ENCODE data around the gene RNF144B.
"Not testable (repeated sequence)": the region's sequence is repeated elsewhere in the genome, so short reads cannot be mapped to it uniquely, and the experiment has no call there.

Gene RNF144B

DNA sequence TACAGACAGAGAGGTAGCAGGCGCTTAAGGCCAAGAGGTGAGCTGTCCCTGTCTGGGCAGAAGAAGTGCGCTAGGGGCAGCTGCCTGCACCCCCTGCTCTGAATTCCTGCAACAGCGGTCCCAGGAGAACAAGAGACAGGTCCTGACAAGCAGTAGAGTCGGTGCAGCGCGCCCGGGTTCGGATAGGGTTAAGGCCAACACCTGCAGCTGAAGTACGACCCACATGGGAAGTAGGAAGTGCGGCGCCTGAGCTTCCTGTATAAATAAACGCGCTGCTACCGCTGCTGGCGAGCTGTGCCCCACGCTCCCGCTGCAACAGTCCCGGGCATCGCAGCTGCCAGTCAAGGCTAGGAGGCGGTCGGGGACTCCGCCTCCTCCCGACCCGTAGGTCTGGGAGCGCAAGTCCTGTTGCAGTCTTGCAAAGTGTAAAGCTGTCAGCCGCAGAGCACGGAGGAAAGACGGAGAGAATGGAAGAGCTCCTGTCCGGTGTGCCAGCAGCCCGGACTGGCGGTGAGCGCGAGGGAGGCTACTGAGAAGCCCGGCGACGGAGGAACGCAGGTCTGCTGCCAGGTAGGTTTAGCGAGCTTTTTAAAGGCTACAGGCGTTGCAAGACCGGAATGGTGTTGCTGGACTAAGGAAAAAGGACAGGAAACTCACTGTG lies at the start of gene RNF144B:
Gene RNF144B, plus strand, starts transcription at position 290 of the 661 bp plus-strand sequence. CDS start 12,185 bp downstream, outside the sequence.
- DNase-seq (ENCODE audit: low read depth), result peak; percentile 60

GRCh38 chr6:18339599-18339998 lies 47.6 kb upstream of the RNF144B start:
- no peak for DNase-seq (ENCODE audit: low read depth)

GRCh38 chr6:18340781-18341551 lies 46.2 kb upstream of the RNF144B start:
- DNase-seq (ENCODE audit: low read depth), result no peak

DNA sequence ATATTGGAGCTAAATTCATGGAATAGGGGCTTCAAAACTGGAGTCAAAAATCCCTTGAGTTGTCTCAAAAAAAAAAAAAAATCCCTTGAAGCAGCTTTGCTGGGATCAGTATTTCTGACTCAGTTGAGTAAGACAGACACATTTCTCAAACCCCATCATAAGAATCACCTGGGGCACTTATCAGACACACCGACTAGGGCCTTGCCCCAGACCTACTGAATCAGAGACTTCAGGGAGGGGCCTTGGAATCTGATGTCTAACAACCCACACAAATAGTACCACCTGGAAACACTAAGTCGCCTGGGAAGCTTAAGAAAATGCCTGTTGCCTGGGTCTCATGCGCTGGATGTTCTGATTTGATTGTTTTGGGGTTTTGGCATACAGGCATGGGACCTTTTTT lies 44.9 kb upstream of the RNF144B start:
- DNase-seq (ENCODE audit: low read depth), result no peak

- no peak for DNase-seq (ENCODE audit: low read depth)
Measured at GRCh38 chr6:18343741-18344140, 43.4 kb upstream of the RNF144B start.

DNA sequence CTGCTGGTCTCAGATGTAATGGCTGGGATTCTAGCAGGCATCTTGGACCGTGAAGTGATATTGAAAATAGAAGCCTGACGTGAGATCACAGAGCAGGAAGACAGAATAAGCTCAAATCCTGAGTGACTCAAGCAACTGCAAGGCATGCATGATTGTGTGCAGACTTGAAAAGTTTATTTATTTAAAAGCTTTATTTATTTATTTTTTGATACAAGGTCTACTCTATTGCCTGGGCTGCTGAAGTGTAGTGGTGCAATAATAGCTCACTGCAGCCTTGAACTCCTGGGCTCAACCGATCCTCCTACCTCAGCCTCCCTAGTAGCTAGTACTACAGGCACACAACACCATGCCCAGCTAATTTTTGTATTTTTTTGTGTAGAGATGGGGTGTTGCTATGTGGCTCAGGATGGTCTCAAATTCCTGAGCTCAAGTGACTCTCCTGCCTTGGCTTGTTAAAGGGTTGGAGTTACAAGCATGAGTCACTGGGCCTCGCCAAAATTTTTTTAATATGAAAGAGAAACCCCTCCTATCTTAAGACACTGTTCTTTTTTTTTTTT lies 40.1 kb upstream of the RNF144B start:
- DNase-seq (ENCODE audit: low read depth), result no peak

DNA sequence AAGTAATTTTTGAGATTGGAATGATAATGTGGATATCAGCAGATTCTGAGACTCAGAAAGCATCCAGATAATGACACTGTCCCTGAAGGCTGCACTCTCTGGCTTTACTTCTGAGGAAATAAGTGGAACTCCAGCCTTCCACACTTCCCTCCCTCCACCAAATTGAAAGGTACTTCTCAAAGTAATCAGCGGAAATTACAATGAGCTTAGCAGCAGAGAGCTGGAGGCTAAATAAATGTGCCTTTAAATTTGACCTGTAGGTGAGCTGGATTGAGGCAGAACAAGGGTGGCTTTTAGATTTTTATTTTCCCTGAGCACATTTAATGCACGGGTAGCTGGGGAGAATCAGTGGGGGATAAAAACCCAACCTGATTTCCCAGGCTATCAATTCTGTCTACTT lies 39.3 kb upstream of the RNF144B start:
- no peak for DNase-seq (ENCODE audit: low read depth)

DNA sequence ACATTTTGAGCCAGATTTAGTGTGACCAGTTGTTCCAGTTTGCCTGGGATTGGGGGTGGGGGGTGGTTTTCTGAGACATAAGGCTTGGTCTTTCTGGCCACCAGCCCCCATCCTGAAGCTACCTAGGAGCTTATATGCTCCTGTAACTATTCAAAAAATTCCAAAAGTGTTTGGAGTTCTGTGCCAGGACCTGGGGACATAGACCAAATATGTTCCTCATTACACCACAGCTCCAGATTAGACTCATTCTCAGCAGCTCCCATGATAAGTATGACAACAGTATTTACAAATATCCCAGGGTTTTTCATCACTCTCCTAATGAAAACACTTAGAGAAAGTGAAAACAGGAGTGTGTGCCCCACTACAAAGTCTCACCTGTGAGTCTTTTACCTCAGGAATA lies 37.8 kb upstream of the RNF144B start:
- no peak for DNase-seq (ENCODE audit: low read depth)

DNA sequence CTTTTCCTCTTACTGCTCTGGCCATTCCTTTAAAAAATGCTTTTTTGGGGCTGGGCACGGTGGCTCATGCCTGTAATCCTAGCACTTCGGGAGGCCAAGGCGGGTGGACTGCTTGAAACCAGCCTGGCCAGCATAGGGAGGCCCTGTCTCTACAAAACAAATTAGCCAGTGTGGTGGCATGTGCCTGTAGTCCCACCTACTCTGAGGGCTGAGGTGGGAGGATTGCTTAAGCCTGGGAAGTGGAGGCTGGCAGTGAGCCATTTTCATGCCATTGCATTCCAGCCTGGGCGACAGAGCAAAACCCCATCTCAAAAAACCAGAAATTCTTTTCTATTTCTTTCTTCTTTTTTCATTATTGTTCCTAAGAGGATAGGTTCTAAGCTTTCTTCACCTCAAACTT lies 36.9 kb upstream of the RNF144B start:
- no peak for DNase-seq (ENCODE audit: low read depth)

GRCh38 chr6:18350712-18351111 lies 36.4 kb upstream of the RNF144B start:
- no peak for DNase-seq (ENCODE audit: low read depth)

- no peak for DNase-seq (ENCODE audit: low read depth)
Measured at GRCh38 chr6:18352001-18352400, 35.1 kb upstream of the RNF144B start.

DNA sequence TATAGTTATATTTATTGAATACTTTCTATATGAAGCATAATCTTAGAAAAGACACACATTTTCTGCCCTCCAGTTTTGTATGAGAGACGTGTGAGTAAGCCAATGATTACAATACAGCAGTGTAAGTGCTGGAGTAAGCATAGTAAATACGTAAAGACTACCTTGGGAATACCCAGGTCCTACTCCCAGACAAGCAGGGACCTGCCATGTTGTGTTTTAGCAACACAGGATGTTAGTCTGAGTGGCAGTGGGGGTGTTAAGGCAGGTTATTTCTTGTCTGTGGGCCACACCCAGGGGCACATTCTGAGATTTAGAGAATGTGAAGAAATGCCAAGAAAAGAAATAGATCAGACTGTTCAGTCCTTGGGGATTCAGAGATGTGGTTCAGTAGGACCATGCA lies 34.3 kb upstream of the RNF144B start:
- no peak for DNase-seq (ENCODE audit: low read depth)

DNA sequence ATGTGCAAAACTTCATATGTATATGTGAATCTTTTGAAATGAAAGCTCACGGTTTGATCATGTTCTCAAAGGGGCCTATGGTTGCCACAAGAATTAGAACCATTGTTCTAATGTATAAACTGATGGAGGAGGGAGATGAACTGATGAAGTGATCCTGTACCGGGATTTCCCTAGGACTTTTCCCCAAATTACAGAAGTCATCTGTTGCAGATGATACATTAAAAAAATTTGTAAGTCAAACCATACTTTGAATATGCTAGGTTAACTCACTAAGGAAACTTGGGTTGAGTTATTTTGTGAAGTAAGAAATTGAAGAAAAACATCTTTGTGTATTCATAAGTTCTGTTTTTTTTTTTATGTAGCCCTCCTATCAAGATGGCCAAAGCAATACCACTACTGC lies 33.9 kb upstream of the RNF144B start:
- no peak for DNase-seq (ENCODE audit: low read depth)

DNA sequence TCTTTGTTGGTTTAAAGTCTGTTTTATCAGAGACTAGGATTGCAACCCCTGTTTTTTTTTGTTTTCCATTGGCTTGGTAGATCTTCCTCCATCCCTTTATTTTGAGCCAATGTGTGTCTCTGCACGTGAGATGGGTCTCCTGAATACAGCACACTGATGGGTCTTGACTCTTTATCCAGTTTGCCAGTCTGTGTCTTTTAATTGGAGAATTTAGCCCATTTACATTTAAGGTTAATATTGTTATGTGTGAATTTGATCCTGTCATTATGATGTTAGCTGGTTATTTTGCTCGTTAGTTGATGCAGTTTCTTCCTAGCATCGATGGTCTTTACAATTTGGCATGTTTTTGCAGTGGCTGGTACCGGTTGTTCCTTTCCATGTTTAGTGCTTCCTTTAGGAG lies 29.6 kb upstream of the RNF144B start:
- DNase-seq (ENCODE audit: low read depth), result not testable (repeated sequence)

GRCh38 chr6:18359237-18359885 lies 27.8 kb upstream of the RNF144B start:
- DNase-seq (ENCODE audit: low read depth), result no peak

DNA sequence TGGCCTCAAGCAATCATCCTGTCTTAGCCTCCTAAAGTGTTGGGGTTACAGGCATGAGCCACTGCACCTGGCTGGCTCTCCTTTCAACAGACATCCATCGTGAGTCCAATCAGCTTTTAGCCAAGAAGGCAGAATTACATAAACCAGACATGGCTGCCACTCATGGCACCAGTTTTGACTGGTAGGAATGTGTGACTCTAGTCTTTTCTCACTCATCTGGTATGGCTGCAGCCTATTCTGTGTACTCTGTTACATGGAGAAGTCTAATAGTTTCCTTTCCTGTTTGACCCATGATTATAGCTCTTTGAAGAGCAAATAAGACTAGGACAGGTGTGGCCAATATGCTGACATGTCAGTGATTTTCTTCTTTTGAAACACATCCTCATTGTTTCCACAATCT lies 27.0 kb upstream of the RNF144B start:
- DNase-seq (ENCODE audit: low read depth), result no peak

- DNase-seq (ENCODE audit: low read depth), result no peak
Measured at GRCh38 chr6:18362058-18362561, 25.0 kb upstream of the RNF144B start.

DNA sequence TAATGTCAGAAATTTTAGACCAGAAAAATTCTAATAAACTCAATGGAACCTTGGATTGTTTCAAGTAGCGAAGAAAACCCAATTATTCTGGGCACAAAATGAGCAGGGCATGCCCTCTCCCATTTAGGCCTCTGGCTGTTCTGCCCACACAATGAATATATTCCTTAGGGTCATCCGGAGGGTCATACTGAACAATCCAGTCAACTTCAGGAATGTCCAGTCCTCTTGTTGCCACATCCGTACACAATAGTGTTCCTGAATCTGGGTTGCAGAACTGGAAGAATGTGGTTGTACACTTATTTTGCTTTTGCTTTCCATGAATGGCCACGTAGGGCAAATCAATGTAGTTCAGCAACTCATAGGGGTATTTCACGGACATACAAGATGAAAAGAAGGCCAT lies 23.4 kb upstream of the RNF144B start:
- no peak for DNase-seq (ENCODE audit: low read depth)

DNA sequence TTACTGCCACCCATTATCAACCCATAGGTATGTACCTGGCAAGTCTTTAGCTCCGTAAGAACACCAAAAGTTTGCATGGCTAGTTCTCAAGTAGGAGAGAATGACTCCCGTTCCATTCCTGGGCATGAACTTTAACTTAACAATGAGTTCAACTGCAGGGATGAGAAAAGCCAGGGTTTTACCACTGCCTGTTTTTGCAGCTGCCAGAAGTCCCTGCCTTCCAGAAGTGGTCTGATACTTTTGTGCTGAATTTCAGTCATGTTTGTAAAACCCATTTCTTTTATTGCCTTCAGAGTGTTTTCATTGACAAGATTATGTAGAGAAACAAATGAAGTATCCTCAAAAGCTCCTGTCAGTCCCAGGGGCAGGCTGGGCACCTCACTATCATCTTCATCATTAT lies 22.6 kb upstream of the RNF144B start:
- not testable (repeated sequence) for DNase-seq (ENCODE audit: low read depth)

GRCh38 chr6:18367371-18367770 lies 19.8 kb upstream of the RNF144B start:
- no peak for DNase-seq (ENCODE audit: low read depth)

GRCh38 chr6:18368277-18369105 lies 18.7 kb upstream of the RNF144B start:
- DNase-seq (ENCODE audit: low read depth), result no peak

DNA sequence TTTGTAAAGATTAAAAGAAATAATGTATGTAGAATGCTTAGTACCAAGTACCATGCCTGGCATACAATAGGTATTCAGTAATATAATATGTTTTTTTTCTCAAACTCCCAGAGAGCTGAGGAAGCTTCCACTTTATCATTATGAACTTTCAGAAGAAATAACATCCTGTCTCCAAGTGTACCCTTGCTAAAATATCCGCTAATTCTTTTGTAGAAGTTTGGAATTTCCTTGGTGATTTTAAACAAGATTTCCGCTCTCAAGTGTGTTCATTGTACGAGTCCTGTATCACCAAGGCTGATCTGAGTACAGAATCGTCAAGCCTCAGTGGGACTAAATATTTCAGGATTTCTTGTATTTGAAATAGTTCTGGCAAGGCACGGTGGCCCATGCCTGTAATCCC lies 16.1 kb upstream of the RNF144B start:
- no peak for DNase-seq (ENCODE audit: low read depth)
